Forelimb muscle (tissue), 1 donor: ENCODE measurements around the gene NPEPL1. TPM values are rescaled to one million over a fixed set of nuclear protein-coding genes. Genes with fewer than 3 reads are reported as not detected.
"Not testable (repeated sequence)": the region's sequence is repeated elsewhere in the genome, so short reads cannot be mapped to it uniquely, and the experiment has no call there.

ENCODE experiments used
- DNase-seq: peaks from one replicate; pipeline ENCODE4 v3.0.0-alpha.2; 2013; ENCODE audit warnings: low read depth
- polyA plus RNA-seq: library from polyadenylated mRNA; unstranded; fragments of 120-200 nt; gene quantifications from one replicate; pipeline ENCODE4 v1.2.1, GENCODE V29; 2013; ENCODE audit not compliant: insufficient read length

Gene NPEPL1
- polyA plus RNA-seq, 1 donor = 42.3 TPM

DNA sequence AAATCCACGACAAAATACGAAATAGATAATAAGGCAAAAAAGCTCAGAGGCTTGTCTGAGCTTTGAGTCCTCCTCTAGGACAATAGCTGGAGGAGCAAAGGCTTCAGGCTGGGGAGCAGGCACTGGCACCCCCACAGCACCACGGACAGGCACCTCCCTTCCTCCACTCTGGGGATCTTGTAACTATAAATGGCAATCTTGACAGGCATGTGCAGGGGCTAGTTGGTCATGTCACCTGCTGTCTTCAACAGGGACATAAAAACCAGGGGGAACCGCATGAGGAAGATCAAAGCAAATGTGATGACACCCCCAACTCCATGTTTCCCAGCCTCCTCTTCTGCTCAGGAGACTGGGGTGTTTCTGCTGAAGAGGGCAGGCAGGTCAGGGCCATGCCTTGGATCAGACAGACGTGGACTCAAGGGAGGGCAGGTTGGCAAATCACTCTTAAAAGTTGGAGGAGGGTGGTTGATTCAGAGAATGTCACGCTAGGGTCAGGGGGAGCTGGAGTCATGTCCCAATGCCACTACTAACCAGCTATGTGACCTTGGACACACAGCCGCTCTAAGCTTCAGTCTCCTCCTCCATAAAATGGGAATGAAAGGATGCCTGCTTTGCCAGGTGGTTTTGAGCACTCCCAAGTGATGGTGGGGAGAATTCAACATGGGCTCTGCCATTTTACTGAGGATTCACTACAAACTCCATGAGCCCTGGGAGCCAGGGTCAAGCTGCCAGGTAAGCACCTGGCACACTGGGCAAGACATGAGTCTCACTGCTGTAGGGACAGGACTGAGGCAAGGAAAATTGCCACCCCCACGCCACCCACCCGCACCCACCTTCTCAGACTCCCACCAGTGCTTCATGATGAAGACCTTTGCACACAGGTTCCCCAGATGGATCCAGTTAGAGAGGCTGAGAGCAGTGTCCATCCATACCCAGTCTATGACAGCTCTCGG is 48.0 kb downstream of the NPEPL1 start:
- DNase-seq = no peak

DNA sequence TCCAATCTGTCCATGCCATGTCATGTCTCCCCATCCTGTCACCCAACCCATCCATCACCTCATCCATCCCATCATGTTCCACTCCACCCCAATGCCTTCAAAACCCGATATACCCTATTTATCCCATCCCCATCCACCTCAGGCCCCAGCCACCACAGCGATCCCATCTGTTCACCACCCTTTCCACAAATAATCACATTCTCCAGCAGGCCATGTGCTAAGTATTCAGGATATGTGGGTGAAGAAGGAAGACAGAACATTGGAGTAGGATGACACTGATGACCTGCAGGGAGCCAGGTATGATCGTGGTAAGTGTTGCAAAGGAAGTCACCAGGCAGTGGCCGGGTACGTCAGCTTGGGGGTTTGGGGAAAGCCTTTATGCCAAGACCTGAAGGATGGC is 48.8 kb downstream of the NPEPL1 start:
- no peak for DNase-seq

DNA sequence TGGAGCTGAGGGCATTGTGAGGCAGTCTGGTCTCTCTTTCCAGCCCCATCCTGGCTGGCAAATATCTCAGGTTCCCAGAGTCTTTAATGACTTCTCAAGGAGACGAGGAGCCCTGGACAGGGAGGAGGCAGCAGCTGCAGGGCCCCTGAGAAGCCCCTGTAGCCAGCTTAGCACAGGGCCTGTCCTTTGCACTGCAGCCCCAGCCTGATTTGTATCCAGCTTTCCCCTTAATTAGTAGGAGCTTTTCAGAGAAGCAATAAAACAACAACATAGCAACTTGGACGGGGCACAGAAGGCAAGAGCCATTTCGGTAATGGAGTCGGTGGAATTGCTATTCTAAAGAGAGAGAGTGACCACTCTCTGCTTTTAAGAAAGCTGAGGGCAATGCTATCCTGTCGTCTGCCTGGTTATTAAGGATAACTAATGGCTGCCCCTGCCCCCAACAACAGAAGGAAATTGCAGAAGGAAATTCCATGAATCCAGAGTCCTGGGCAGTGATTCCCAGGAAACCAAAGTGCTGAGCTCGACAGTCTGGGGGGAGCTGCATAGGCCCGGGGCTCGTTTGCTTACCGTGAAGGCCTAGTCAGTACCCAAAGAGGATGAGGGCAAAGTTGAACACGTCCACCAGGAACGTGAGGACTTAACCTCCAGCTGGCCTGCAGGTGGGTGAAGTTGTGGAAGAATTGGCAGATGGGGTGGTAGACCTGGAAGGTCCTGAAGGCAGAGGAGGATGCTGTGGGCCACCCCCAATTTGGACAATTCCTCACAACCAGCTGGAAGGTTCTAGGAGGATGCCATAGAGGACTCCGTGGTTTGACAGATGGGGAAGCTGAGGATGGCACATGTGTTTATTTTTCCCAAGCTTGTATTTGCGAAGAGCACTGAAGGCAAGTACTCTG is 50.3 kb downstream of the NPEPL1 start:
- DNase-seq = no peak

DNA sequence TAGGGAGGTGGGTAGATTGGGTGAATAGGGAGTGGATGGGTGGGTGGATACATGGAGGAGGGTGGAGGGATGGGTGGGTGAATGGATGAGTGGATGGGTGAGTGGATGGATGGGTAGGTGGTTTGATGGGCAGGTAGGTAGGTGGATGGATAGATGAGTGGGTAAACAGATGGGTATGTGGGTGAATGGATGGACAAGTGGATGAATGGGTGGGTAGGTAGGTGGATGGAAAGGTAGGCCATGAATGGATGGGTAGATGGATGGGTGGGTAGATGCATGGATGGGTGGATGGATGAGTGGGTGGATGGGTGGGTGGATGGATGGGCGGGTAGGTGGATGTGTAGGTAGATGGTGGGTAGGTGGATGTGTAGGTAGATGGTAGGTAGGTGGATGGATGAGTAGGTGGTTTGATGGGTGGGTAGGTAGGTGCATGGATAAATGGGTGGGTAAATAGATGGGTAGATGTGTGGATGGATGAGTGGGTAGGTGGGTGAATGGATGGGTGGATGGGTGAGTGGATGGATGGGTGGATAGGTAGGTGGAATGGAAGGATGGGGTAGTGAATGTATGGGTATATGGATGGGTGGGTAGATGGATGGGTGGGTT is 51.4 kb downstream of the NPEPL1 start:
- DNase-seq = no peak

DNA sequence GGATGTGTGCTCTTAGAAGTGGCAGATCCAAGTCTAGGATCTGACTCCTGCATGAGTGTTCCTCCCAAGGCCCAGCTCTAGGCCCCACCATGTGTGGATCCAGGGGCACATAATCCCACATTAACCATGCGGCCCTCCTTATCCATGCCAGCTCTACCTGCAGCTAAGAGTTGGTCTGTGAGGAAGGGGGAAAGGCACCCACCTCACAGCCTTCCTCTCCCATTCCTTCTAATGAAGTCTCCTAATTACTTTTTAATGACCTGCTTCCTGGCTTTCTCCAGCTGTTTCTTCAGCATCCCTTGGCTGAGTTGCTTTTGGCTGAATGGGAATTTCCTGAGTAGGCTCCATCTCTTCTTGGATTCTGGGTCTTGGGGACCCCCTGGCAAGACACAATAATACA is 52.2 kb downstream of the NPEPL1 start:
- no peak for DNase-seq

DNA sequence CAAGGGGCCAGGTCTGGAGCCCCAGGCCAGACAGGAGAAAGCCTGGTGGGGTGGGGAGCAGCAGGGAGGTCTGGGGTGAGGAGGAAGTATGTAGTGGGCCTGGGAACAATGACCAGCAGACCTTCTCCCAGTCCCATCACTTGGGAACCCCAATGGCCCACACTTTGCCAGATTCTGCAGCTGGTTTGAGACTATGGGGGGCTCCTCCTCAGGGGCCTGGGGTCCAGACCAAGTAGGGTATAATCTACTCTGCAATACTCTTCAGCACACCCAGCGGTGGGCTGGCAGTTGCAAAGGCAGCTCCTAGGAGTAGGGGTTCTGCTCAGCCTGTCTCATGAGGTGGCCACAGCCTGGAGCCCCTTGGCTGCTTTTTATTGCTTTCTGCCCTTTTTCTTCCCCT is 52.8 kb downstream of the NPEPL1 start:
- no peak for DNase-seq

DNA sequence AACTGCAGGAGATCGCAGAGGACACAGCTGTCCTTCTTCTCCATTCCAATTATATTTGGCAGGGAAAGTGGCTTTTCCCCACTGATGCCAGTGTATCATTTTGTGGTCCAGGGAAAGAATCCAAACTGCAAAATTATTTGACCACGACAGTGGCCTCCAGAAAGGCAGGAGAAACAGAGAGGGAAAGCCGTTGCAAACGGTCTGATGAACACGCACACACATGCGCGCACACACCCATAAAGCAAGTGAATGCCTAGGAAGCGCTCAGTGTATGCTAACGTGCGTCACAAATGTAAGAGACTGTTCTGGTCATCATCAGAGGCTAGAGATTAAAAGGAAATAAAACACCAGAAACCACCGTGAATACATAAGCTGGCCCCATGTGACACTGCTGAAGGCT is 54.0 kb downstream of the NPEPL1 start:
- no peak for DNase-seq

DNA sequence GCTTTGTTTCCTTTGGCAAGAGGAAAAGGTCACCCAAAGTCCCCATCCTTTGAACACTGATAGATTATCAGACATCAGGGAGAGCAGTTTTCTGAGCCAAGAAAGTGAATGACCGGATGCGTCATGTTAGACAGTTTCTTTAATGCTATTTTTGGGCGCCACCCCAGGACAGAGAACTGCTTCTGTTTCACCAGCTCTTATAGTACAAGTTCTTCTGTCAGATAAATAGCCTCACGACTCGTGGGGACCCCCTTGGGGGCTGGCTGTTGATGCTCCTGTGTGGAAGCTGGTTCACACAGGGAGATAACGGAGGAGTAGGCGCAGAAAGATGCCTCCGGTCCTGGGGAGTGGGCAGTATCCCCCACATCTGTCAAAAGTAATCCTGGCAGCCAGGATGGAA is 54.6 kb downstream of the NPEPL1 start:
- DNase-seq = no peak

DNA sequence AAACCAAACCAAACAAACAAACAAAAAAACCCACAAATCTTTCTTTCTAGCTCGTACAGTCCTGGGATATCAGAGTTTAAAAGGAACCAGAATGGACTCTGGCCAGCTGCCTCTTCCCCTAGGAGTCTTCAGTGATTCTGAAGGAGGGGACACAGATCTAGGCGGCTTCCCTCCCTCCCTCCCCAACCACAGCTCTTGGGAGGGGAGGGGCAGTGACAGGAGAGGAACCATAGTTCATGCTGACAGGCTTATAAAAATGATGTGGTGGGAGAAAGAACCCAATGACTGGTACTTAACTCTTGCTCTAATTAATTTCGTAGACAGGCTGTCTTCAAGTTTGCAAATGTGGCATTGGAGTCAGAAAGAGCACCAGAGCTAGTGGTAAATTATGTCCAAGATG is 56.0 kb downstream of the NPEPL1 start:
- DNase-seq = no peak

DNA sequence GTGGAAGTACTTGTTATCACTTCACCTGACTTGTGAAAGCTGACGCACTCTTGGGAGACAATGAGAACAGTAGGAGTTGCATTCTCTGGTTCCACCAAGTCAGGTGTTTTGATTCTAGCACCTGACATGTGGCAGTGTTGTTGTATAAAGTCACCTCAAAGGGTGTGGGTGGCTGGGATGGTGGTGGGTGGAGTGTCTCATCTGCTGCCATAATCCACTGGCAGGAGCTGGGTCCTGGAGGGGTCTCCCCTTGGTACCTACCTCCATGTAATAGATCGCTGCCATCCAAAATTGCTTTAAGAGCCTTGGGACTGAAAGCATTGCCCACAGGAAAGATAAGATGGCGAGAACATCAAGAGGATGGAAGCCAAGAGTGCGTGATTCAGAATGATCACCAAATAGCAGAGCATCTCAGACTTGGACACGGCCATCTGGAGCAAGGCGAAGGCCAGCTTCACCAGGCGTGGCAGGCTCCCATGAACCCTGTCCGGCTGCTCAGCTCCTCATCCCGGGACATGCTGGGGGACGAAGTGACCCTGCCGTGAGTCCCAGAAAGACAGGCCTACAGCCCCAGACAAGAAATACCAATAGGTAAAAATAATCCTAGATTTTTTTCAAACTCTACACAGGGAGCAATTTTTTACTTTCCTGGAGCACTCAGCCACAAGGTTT is 56.6 kb downstream of the NPEPL1 start:
- DNase-seq = no peak

DNA sequence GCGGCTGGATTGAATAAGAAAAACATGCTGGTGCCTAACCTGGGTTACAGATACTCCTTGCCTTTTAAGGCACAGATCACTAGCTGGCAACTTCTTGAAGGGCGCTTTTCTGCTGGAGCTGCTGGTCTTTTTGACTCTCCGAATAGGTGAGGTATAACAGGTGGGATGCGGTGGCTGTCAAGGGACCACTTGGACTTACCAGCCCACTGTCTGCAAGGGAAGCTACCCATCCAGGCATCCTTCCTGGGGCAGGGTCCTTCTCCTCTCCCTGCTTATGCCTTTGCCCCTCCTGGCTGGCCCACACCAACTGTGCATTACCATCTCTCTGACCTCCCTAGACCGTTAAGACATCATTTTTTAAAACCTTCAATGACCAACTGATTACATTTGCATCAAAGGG is 57.4 kb downstream of the NPEPL1 start:
- no peak for DNase-seq

DNA sequence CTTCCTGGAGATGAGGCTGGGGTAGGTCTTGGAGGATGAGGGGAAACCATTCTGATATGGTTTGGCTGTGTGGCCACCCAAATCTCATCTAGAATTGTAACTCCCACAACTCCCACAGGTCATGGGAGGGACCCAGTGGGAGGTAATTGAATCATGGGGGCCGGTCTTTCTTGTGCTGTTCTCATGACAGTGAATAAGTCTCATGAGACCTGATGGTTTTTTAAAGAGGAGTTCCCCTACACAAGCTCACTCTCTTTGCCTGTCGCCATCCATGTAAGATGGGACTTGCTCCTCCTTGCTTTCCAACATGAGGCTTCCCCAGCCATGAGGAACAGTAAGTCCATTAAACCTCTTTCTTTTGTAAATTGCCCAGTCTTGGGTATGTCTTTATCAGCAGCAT is 58.1 kb downstream of the NPEPL1 start:
- not testable (repeated sequence) for DNase-seq

DNA sequence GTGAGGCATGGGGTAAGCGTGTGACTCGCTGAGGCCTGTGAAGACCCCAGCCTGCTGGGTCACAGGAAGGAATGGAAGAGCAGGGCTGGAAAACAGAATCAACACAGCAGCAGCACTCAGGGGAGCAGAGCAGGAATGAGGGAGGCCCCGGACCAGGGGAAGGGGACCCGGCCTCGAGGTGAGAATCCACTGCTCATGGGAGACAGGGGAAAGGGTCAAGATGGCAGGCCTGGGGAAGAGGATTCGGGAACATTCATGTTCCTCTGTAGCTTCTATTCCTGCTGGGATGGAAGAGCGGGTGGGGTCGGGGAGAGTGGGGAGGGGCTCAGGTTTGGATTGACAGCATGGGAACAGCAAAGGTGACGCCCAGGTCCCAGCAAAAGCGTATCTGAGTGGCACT is 59.4 kb downstream of the NPEPL1 start:
- DNase-seq = no peak

DNA sequence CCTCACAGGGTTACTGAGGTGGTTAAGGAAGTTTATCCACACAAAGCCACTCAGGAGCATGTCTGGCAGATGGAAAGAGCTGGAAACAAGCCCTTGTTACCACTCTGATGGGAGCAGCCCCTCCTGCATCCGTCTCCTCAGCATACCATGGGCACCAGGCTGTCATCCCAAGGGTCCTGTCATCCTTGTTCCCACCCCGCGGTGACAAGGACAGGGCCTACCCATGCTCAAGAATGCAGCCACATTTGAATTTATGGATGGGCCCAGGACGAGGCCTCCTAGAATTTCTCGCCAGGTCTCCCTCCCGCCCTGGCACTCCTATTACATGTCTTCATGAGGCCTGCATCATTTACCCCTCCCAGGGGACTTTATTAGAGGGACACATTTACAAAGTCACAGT is 60.0 kb downstream of the NPEPL1 start:
- no peak for DNase-seq

DNA sequence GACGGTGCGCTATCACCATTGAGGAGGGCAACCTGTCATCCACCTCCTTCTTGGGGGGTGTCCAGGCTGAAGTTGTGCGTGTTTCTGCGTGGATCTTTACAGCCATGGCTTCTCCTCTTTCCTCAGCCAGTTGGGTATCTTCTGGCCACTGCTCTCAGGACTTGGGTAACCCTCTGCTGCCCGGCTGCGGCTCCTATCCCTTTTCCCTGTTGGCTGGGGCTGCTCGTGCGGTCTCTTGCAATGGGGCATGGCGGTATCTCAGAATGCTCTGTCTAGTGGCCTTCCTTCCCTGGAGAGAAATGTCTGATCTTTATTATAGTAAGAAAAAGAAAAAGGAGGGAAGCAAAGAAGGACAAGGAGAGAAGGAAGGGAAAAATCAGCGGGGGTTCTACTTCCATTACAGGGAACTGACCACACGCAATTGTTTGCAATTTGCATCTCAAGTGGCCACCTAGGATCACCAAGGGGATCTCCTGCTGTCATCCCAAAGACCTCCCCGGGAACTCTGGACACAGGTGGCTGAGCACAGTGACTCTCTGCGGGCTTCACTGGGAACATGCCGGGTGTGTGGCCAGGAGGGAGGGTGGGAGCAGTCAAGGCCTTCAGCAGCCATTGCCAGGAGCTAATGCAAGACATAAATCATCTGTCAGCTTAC is 60.8 kb downstream of the NPEPL1 start:
- DNase-seq = no peak

DNA sequence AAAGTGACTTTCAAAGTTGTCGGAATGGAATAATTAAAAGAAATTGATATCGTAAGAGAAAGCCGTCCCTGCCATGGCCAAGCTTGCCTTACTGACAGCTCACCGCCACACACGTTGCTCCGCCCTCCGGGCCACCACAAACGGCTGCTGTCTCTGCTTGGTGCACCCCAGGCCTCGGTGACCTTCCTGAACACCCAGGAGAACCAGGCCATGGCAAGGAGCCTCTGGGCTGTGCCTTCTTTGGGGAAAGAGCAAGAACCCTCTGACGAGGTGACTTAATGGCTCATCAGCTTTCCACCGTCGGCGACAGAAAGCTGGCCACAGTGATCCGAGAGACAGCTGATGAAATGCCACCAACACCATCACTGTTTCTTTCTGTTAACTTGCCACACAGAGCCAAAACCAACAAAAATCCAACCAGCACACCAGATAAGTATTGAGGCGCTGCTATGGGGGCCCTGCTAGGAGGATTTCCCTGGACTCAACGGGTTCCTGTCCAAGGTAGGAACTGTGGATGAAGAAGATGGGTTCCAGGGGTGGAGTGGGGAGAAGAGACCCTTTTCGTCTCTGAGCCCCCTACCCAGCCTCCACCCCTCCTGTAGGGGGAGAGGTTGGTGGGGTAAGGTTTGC is 61.4 kb downstream of the NPEPL1 start:
- DNase-seq = no peak

DNA sequence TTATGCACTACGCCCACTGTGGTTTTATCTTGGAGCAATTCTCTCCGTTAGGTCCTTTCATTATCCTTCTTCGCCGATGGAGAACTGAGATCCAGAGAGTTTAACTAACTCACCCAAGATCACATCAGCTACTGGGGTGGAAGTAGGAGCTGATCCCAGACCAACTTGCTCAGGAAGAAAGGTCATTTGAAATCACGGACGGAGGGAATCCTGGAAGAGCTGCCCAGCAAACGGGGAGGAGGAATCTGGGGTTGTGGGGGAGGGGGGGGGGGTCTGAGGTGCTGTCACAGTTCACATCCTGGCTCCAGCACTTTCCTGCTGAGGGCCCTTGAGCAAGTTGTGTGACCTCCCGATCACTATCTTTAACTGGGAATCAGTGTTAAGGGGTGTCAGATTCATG is 62.0 kb downstream of the NPEPL1 start:
- no peak for DNase-seq

DNA sequence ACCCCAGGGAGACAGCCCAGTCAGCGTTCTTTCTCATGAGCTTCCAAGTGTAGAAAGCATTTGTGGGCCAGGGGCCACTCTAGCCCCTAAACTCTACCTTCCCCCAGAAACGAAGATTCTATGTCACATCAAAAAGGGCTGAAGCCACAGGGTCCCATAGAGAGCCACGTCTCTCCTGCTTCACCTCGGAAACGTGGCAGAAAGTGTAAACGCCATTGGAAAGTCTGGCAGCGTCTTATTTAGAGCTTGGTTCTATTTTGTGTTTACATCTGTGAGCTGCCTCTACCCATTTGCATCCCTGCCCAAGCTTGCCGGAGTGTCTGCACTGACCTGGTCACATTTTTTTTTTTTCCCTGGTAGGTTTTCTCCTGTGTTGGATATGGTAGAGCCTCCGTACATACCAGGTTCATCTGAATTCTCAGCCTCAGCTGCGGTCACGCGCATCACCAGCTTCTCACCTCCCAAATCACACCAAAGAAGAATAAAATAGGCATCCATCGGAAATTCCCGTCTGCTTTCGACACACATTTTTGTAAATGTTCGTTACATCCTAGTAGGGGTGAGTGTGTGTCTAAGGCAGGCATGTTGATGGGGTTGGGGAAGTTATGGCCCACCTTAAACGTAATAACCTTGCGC is 62.6 kb downstream of the NPEPL1 start:
- no peak for DNase-seq

DNA sequence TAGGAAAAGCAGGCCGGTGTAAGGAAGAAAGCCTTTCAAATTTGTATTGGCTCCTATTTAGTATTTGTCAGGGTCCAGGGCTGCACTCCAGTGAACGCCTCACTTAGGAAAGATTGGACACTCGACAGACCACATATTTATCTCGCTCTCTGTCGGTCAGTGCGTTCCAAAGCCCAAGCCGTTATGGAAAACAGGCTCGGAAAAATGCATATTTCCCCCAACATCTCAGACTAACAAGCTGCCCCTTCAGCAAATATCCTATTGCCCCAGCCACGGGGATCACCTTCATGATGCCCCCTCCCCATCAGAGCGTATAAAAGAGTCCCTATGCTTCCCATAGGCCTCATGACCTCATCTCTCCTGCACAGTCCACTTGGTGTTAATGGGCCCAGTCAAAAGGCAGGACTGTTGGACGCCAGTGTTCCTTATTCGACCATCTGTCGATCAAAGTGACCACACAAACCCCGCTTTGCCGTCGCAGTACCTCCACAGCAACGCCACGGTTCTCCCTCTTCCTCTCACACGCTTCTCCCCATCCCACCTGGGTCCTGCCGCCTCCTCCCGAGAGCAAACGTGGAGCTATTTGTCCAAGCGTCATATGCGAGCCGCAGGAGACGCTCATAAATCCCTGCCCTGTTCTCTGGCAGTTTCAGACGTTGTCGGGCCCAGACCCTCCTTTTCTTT is 63.3 kb downstream of the NPEPL1 start:
- peak; percentile 85 for DNase-seq

DNA sequence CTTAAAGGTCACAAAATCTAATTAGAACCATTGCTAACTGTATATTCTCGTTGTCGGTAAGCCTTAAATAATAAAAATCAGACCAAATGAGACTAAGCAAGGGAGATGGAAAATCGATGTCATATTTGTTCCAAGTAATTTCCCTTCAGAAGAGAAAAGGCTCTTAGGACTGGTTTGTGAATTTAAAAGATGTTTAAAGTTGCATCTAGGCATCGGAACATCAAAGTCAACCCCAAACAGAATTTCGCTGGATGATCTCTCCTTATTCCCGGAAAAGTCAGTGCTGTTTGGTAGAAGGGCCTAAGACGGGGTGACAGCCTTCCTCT is 63.8 kb downstream of the NPEPL1 start:
- peak; percentile 48 for DNase-seq
